HEK293 (cell line): ENCODE data around the gene FUBP3.

Experiments
- CTCF ChIA-PET: fragments of 350-600 bp; formaldehyde crosslinking; extraction: SDS; loops from one replicate; lab custom pipeline; 2021; ENCODE audit warnings: antibody characterized with exemption; lab: Yijun Ruan, JAX
- POLR2A ChIA-PET: fragments of 300-600 bp; formaldehyde crosslinking; extraction: SDS; loops from one replicate; lab custom pipeline; 2020; ENCODE audit warnings: antibody characterized with exemption, inconsistent platforms; lab: Yijun Ruan, JAX
- H3K27ac ChIP-seq: fragments of 200-500 bp; sonication (Bioruptor generic); 2 replicates; pipeline ENCODE4 v1.5.1; 2014; ENCODE audit warnings: low read depth, low read length, control low read depth, inconsistent platforms; ENCODE audit errors: extremely low read depth
- H3K36me3 ChIP-seq, 2 experiments: fragments of 200-500 bp in 1 of 2; sonication (Bioruptor generic) in 1 of 2; 1 replicate in 1 of 2; 2 replicates in 1 of 2; pipeline ENCODE4 v1.5.1; 2014 to 2017; ENCODE audit warnings: inconsistent platforms in 2 of 2, low read length in 2 of 2; ENCODE audit not compliant: control insufficient read depth in 2 of 2, insufficient read depth in 1 of 2
- H3K4me1 ChIP-seq: fragments of 200-500 bp; sonication (Bioruptor generic); 2 replicates; pipeline ENCODE4 v1.5.1; 2014; ENCODE audit warnings: mild to moderate bottlenecking, low read length, inconsistent platforms; ENCODE audit not compliant: control insufficient read depth, insufficient read depth
- H3K4me3 ChIP-seq: 2 replicates; pipeline ENCODE4 v1.5.1; 2011; ENCODE audit warnings: low read depth, mild to moderate bottlenecking, control low read depth, low read length, moderate library complexity
- H3K9me3 ChIP-seq: fragments of 200-500 bp; sonication (Bioruptor generic); 2 replicates; pipeline ENCODE4 v1.5.1; 2014; ENCODE audit warnings: low read depth, low read length, inconsistent platforms; ENCODE audit not compliant: control insufficient read depth, insufficient read depth
- EGR2 ChIP-seq: fragments of 450-650 bp; formaldehyde crosslinking; IDR thresholded peaks from 2 replicates; pipeline ENCODE4 v1.5.1; 2016; ENCODE audit warnings: low read depth, missing biosample characterization, missing genetic modification characterization
- GLI4 ChIP-seq: fragments of 450-650 bp; formaldehyde crosslinking; IDR thresholded peaks from 2 replicates; pipeline ENCODE4 v1.5.1; 2016; ENCODE audit warnings: missing biosample characterization, missing genetic modification characterization
- GLIS1 ChIP-seq: fragments of 450-650 bp; formaldehyde crosslinking; IDR thresholded peaks from 2 replicates; pipeline ENCODE4 v1.5.1; 2016; ENCODE audit warnings: missing biosample characterization, missing genetic modification characterization
- GLIS2 ChIP-seq: fragments of 450-650 bp; formaldehyde crosslinking; IDR thresholded peaks from 2 replicates; pipeline ENCODE4 v1.5.1; 2016; ENCODE audit warnings: missing biosample characterization, missing genetic modification characterization
- KLF10 ChIP-seq: fragments of 450-650 bp; IDR thresholded peaks from 2 replicates; pipeline ENCODE4 v1.5.1; 2018; ENCODE audit warnings: missing biosample characterization, mild to moderate bottlenecking, missing genetic modification characterization
- MYNN ChIP-seq: fragments of 450-650 bp; formaldehyde crosslinking; IDR thresholded peaks from 2 replicates; pipeline ENCODE4 v1.5.1; 2016; ENCODE audit warnings: missing biosample characterization, missing genetic modification characterization, borderline replicate concordance
- SCRT1 ChIP-seq: fragments of 450-650 bp; formaldehyde crosslinking; IDR thresholded peaks from 2 replicates; pipeline ENCODE4 v1.5.1; 2016; ENCODE audit warnings: missing biosample characterization, missing genetic modification characterization, borderline replicate concordance
- ZFHX2 ChIP-seq: fragments of 450-650 bp; formaldehyde crosslinking; conservative IDR thresholded peaks from 2 replicates; pipeline ENCODE4 v1.5.1; 2016; ENCODE audit warnings: missing biosample characterization, missing genetic modification characterization
- ZNF513 ChIP-seq: fragments of 450-650 bp; IDR thresholded peaks from 2 replicates; pipeline ENCODE4 v1.5.1; 2018; ENCODE audit warnings: missing biosample characterization, missing genetic modification characterization
- ZNF529 ChIP-seq: fragments of 450-650 bp; formaldehyde crosslinking; IDR thresholded peaks from 2 replicates; pipeline ENCODE4 v1.5.1; 2017; ENCODE audit warnings: missing genetic modification characterization, missing biosample characterization; ENCODE audit not compliant: insufficient replicate concordance
- ZNF600 ChIP-seq: fragments of 450-650 bp; formaldehyde crosslinking; IDR thresholded peaks from 2 replicates; pipeline ENCODE4 v1.5.1; 2016; ENCODE audit warnings: missing biosample characterization, missing genetic modification characterization
- ZNF670 ChIP-seq: fragments of 450-650 bp; formaldehyde crosslinking; IDR thresholded peaks from 2 replicates; pipeline ENCODE4 v1.5.1; 2016; ENCODE audit warnings: missing biosample characterization, missing genetic modification characterization, low read depth
- ZNF692 ChIP-seq: fragments of 450-650 bp; formaldehyde crosslinking; IDR thresholded peaks from 2 replicates; pipeline ENCODE4 v1.5.1; 2016; ENCODE audit warnings: missing biosample characterization, missing genetic modification characterization
- ZNF791 ChIP-seq: fragments of 450-650 bp; formaldehyde crosslinking; IDR thresholded peaks from 2 replicates; pipeline ENCODE4 v1.5.1; 2016; ENCODE audit warnings: missing biosample characterization, missing genetic modification characterization
- TF ChIP-seq, protein P1 (sequence below): fragments of 450-650 bp; formaldehyde crosslinking; IDR thresholded peaks from 2 replicates; pipeline ENCODE4 v1.5.1; 2016; ENCODE audit warnings: missing biosample characterization, missing genetic modification characterization

Gene FUBP3

DNA sequence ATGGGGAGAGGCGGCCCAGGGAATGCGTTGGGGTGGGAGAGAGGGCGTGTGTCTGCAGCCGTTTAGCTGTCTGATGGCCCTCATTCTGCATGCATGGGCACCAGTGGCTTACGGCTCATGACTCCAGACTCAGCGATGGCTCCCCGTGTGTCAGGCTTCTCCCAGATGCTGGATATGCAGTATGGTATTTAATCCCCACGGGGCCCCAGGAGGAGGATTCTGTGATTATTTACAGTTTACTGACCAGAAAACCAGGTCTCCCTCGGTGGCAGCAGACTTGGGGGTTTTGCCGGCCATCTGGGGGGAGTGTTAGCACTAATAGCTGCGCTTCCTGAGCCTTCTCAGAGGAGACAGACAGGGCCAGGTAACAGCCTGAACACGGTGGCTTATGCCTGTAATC, 89.3 kb downstream of the FUBP3 start (continued):
- no peak for TF ChIP-seq KLF10 (tag by site-specific recombination)
- TF ChIP-seq ZNF791 (tag by site-specific recombination): no peak
- TF ChIP-seq ZNF513 (tag by site-specific recombination): no peak

GRCh38 chr9:130669965-130670364, 90.6 kb downstream of the FUBP3 start:
- CTCF ChIA-PET: interaction anchor here (0.8 to 0.9 kb wide), 3 partner anchors 10 to 182 kb away, joined by 3 to 4 read pairs (median 3); no protein-coding TSS in a partner anchor
- H3K27ac ChIP-seq: no peak overlapping the region
- H3K9me3 ChIP-seq: no peaks in the 10 kb centered on the region
- H3K4me1 ChIP-seq: no peaks in the 10 kb centered on the region
- TF ChIP-seq GLIS1 (peak; percentile 89), ZNF670 (tag by site-specific recombination) (no peak), GLIS2 (tag by site-specific recombination) (peak; percentile 36; the same call in 1 of the 2 replicates), MYNN (no peak)
- POLR2A ChIA-PET: no interaction called here
- H3K36me3 ChIP-seq: no peaks in the 10 kb centered on the region
- H3K4me3 ChIP-seq: no peak overlapping the region

DNA sequence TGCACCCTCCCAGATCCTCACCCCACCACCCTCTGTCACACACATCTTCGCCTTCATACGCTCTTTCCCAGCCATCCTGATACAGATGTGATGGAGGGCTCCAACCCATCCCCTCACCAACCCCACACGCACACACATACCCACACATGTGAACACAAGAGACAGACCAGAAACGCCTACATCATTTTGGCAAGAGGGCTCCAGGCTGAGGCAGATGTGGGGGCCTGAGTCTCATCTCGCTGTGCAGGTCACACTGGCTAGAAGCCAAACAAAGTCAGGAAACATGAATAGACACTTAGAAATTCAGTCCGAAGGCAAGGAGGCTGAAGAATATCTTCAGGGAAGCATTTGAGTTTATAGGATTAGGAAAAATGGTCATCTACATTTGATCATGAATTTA, 91.3 kb downstream of the FUBP3 start:
- Histone ChIP-seq H3K9me3 (no peaks in the 10 kb centered on the region), H3K4me1 (no peaks in the 10 kb centered on the region)
- no peak for TF ChIP-seq ZNF529 (tag by site-specific recombination)
- TF ChIP-seq ZNF692: no peak
- TF ChIP-seq EGR2: peak; percentile 87
- TF ChIP-seq ZFHX2 (tag by site-specific recombination): peak; percentile 89
- TF ChIP-seq, protein P1, sequence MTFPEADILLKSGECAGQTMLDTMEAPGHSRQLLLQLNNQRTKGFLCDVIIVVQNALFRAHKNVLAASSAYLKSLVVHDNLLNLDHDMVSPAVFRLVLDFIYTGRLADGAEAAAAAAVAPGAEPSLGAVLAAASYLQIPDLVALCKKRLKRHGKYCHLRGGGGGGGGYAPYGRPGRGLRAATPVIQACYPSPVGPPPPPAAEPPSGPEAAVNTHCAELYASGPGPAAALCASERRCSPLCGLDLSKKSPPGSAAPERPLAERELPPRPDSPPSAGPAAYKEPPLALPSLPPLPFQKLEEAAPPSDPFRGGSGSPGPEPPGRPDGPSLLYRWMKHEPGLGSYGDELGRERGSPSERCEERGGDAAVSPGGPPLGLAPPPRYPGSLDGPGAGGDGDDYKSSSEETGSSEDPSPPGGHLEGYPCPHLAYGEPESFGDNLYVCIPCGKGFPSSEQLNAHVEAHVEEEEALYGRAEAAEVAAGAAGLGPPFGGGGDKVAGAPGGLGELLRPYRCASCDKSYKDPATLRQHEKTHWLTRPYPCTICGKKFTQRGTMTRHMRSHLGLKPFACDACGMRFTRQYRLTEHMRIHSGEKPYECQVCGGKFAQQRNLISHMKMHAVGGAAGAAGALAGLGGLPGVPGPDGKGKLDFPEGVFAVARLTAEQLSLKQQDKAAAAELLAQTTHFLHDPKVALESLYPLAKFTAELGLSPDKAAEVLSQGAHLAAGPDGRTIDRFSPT (tag by site-specific recombination): no peak
- no peak for TF ChIP-seq SCRT1 (tag by site-specific recombination)
- TF ChIP-seq, all 188 proteins: peak for 2
- no peaks in the 10 kb centered on the region for H3K36me3 ChIP-seq
- H3K27ac ChIP-seq: no peak overlapping the region
- H3K4me3 ChIP-seq: no peak overlapping the region
- CTCF ChIA-PET: interaction anchor here (0.7 to 0.9 kb wide), 4 partner anchors 10 to 182 kb away, joined by 3 to 4 read pairs (median 4); no protein-coding TSS in a partner anchor
- POLR2A ChIA-PET: no interaction called here

DNA sequence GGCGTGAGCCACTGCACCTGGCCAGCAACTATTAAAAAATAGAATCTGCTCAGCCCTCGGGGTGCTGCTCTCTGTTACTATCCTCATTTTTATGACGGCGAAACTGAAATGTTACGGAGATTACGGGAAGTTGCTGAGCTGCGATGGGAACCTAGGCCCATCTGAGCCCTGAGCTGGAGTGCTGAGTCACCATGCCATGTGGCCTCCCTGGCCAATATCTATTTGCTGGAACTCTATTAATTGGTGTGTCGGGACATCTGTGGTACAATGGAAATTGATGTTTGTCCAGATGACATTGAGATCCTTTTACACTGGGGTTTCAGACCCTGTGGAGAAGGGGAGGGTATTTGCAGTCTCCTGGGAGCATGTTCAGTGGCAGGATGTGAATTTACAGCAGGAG, 93.1 kb downstream of the FUBP3 start:
- Histone ChIP-seq H3K27ac (no peak overlapping the region), H3K36me3 (no peaks in the 10 kb centered on the region), H3K4me1 (no peaks in the 10 kb centered on the region), H3K4me3 (no peak overlapping the region), H3K9me3 (no peaks in the 10 kb centered on the region)
- ChIA-PET POLR2A (no interaction called here), CTCF (interaction anchor here (0.6 to 0.8 kb wide), 4 partner anchors 25 to 1283 kb away, joined by 3 read pairs; no protein-coding TSS in a partner anchor)
- TF ChIP-seq GLI4 (tag by site-specific recombination) (no peak), ZNF600 (peak; percentile 23; the same call in 1 of the 2 replicates)
